ENCODE results near the gene PSMD11. TPM values are rescaled to one million over a fixed set of nuclear protein-coding genes. Genes with fewer than 3 reads are reported as not detected.

Gene PSMD11
- total RNA-seq, 1 donor from 2014 or later: 85.0 TPM

- no peak overlapping the region for H3K4me3 Mint-ChIP-seq (ENCODE audit: unreplicated experiment)
- H3K9me3 Mint-ChIP-seq (ENCODE audit: unreplicated experiment): no peaks in the 10 kb centered on the region
- TF ChIP-seq CTCF (IDR thresholded peaks at IDR 0.05): no peak
- H3K27ac Mint-ChIP-seq (ENCODE audit: unreplicated experiment): no peak overlapping the region
- DNase-seq (ENCODE audit: extremely low spot score, unreplicated experiment): peak; percentile 59
- H3K36me3 Mint-ChIP-seq (ENCODE audit: unreplicated experiment): peaks cover 38% of the 10 kb centered on the region
- H3K4me1 Mint-ChIP-seq (ENCODE audit: unreplicated experiment): peaks cover 21% of the 10 kb centered on the region
- H3K27me3 Mint-ChIP-seq (ENCODE audit: unreplicated experiment): no peaks in the 10 kb centered on the region
These were observed 38.4 kb downstream of the PSMD11 start for GRCh38 chr17:32482568-32483320.

GRCh38 chr17:32483451-32484019 lies 39.2 kb downstream of the PSMD11 start:
- peak; percentile 63 for TF ChIP-seq CTCF (IDR thresholded peaks at IDR 0.05)
- Mint-ChIP-seq H3K4me1 (ENCODE audit: unreplicated experiment) (peaks cover 29% of the 10 kb centered on the region), H3K9me3 (ENCODE audit: unreplicated experiment) (no peaks in the 10 kb centered on the region), H3K36me3 (ENCODE audit: unreplicated experiment) (peaks cover 32% of the 10 kb centered on the region), H3K4me3 (ENCODE audit: unreplicated experiment) (peak overlapping the region; percentile 33), H3K27ac (ENCODE audit: unreplicated experiment) (peak overlapping the region; percentile 83), H3K27me3 (ENCODE audit: unreplicated experiment) (no peaks in the 10 kb centered on the region)
- no peak for DNase-seq (ENCODE audit: extremely low spot score, unreplicated experiment)

GRCh38 chr17:32484041-32484461 lies 39.7 kb downstream of the PSMD11 start:
- Mint-ChIP-seq H3K36me3 (ENCODE audit: unreplicated experiment) (peaks cover 26% of the 10 kb centered on the region), H3K27me3 (ENCODE audit: unreplicated experiment) (no peaks in the 10 kb centered on the region), H3K27ac (ENCODE audit: unreplicated experiment) (peak overlapping the region; percentile 83), H3K9me3 (ENCODE audit: unreplicated experiment) (no peaks in the 10 kb centered on the region), H3K4me3 (ENCODE audit: unreplicated experiment) (no peak overlapping the region), H3K4me1 (ENCODE audit: unreplicated experiment) (peaks cover 29% of the 10 kb centered on the region)
- TF ChIP-seq CTCF (IDR thresholded peaks at IDR 0.05): no peak
- no peak for DNase-seq (ENCODE audit: extremely low spot score, unreplicated experiment)

GRCh38 chr17:32484628-32485027 lies 40.3 kb downstream of the PSMD11 start:
- Mint-ChIP-seq H3K36me3 (ENCODE audit: unreplicated experiment) (peaks cover 22% of the 10 kb centered on the region), H3K4me3 (ENCODE audit: unreplicated experiment) (no peak overlapping the region), H3K27ac (ENCODE audit: unreplicated experiment) (no peak overlapping the region)

More at GRCh38 chr17:32484628-32485027, 40.3 kb downstream of the PSMD11 start:
- Mint-ChIP-seq H3K4me1 (ENCODE audit: unreplicated experiment) (peaks cover 29% of the 10 kb centered on the region), H3K9me3 (ENCODE audit: unreplicated experiment) (no peaks in the 10 kb centered on the region), H3K27me3 (ENCODE audit: unreplicated experiment) (no peaks in the 10 kb centered on the region)
- no peak for TF ChIP-seq CTCF (IDR thresholded peaks at IDR 0.05)
- DNase-seq (ENCODE audit: extremely low spot score, unreplicated experiment): no peak
